RWPE2 (cell line): Measurements from ENCODE around the gene DENND1C.

ENCODE experiments used
- ATAC-seq: fragments of 200-7000 bp; cut with Tn5 transposase; 3 replicates; pipeline ENCODE4 v1.9.1; 2021; ENCODE audit warnings: low read depth
- DNase-seq: peaks from one replicate; pipeline ENCODE4 v3.0.0-alpha.2; 2020; ENCODE audit warnings: low spot score
- H3K27ac ChIP-seq: fragments of 450-650 bp; 2 replicates; pipeline ENCODE4 v1.5.1; 2017; ENCODE audit warnings: mild to moderate bottlenecking; ENCODE audit not compliant: poor library complexity, severe bottlenecking
- H3K27me3 ChIP-seq: fragments of 250-450 bp; sonication (Bioruptor Pico); 2 replicates; pipeline ENCODE4 v1.5.1; 2021; ENCODE audit warnings: mild to moderate bottlenecking, moderate library complexity; ENCODE audit not compliant: insufficient read depth, poor library complexity, severe bottlenecking
- H3K36me3 ChIP-seq: fragments of 250-450 bp; sonication (Bioruptor Pico); 2 replicates; pipeline ENCODE4 v1.5.1; 2020; ENCODE audit warnings: low read depth, mild to moderate bottlenecking, moderate library complexity
- H3K4me1 ChIP-seq: fragments of 250-450 bp; sonication (Bioruptor Pico); 2 replicates; pipeline ENCODE4 v1.5.1; 2021; ENCODE audit warnings: mild to moderate bottlenecking, moderate library complexity; ENCODE audit not compliant: insufficient read depth, poor library complexity, severe bottlenecking
- H3K4me3 ChIP-seq: fragments of 250-450 bp; sonication (Bioruptor Pico); 2 replicates; pipeline ENCODE4 v1.5.1; 2021; ENCODE audit warnings: mild to moderate bottlenecking, moderate library complexity; ENCODE audit not compliant: severe bottlenecking
- H3K9me3 ChIP-seq: fragments of 250-450 bp; sonication (Bioruptor Pico); 2 replicates; pipeline ENCODE4 v1.5.1; 2021; ENCODE audit warnings: mild to moderate bottlenecking, moderate library complexity; ENCODE audit not compliant: severe bottlenecking
- TF ChIP-seq, protein P1 (sequence below): fragments of 450-650 bp; IDR thresholded peaks from one replicate; pipeline ENCODE4 v1.5.1; 2017; ENCODE audit warnings: mild to moderate bottlenecking, moderate library complexity; ENCODE audit not compliant: poor library complexity, severe bottlenecking

Gene DENND1C

DNA sequence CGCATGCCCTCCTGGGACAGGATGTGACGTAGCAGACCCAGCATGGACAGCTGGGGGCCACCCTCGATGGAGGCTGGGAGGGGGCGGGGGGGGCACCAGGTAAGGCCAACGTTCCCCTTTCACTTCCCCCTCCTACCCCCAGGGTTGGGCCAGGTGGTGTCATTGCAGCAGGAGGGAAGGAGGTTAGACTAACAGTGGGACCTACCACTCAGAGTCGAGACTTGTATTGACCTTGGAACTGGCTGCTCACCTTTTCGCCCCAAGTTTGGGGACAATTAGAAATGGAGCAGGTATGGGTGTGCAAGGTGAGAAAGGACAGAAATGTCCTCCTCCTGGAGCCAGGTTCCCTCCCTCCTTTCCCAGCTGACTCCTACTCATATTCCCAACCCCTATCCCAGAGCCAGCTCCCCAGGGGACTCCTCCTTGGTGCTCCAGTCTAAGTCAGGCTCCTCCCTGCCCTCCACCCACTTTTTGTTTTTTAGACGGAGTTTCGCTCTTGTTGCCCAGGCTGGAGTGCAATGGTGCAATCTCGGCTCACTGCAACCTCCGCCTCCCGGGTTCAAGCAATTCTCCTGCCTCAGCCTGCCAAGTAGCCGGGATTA lies 39.4 kb downstream of the DENND1C start:
- Histone ChIP-seq H3K36me3 (no peaks in the 10 kb centered on the region), H3K9me3 (no peaks in the 10 kb centered on the region), H3K27me3 (no peaks in the 10 kb centered on the region), H3K27ac (no peak overlapping the region), H3K4me3 (no peak overlapping the region), H3K4me1 (no peaks in the 10 kb centered on the region)
- DNase-seq (no peak), ATAC-seq (no peak)
- TF ChIP-seq, protein P1, sequence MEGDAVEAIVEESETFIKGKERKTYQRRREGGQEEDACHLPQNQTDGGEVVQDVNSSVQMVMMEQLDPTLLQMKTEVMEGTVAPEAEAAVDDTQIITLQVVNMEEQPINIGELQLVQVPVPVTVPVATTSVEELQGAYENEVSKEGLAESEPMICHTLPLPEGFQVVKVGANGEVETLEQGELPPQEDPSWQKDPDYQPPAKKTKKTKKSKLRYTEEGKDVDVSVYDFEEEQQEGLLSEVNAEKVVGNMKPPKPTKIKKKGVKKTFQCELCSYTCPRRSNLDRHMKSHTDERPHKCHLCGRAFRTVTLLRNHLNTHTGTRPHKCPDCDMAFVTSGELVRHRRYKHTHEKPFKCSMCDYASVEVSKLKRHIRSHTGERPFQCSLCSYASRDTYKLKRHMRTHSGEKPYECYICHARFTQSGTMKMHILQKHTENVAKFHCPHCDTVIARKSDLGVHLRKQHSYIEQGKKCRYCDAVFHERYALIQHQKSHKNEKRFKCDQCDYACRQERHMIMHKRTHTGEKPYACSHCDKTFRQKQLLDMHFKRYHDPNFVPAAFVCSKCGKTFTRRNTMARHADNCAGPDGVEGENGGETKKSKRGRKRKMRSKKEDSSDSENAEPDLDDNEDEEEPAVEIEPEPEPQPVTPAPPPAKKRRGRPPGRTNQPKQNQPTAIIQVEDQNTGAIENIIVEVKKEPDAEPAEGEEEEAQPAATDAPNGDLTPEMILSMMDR: no peak

DNA sequence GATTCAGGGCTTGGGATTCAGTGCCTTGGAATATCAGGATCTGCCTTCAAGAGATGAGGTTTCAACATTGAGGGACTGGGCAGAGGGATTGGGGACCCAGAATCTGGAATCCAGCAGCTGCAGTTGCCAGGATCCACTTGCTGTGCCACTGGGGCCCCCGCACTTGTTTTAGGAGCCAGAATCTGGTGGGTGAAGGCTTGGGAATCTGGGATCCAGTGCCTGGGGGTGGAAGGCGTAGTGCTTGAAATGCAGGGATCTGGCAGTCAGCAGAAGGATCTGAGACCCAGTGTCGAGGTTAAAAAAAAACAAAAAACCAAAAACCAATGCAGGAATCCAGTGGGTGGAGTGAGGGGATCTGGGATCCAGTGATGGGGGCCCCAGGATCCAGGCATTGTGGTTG lies 40.7 kb downstream of the DENND1C start:
- ATAC-seq (no peak), DNase-seq (no peak)
- H3K4me1 ChIP-seq: no peaks in the 10 kb centered on the region
- TF ChIP-seq, protein P1: no peak
- H3K27me3 ChIP-seq: no peaks in the 10 kb centered on the region
- no peak overlapping the region for H3K4me3 ChIP-seq
- no peaks in the 10 kb centered on the region for H3K36me3 ChIP-seq
- H3K27ac ChIP-seq: no peak overlapping the region
- H3K9me3 ChIP-seq: no peaks in the 10 kb centered on the region

DNA sequence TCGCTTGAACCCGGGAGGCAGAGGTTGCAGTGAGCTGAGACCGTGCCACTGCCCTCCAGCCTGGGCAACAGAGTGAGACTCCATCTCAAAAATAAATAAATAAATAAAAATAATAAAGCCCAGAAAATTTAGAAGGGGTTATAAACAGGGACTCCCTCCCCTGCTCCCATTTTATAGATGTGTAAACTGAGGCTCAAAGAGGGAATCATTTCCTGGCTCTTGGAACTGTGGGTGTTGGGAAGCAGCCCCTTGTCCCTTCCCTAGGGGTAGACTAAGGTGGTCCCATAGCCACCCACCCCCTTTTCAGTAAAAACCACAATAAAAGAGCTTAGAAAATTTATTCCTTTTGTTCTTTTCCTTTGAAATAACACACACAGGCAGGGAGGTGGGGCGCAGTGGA lies 41.8 kb downstream of the DENND1C start:
- TF ChIP-seq, protein P1: no peak
- no peak for ATAC-seq

DNA sequence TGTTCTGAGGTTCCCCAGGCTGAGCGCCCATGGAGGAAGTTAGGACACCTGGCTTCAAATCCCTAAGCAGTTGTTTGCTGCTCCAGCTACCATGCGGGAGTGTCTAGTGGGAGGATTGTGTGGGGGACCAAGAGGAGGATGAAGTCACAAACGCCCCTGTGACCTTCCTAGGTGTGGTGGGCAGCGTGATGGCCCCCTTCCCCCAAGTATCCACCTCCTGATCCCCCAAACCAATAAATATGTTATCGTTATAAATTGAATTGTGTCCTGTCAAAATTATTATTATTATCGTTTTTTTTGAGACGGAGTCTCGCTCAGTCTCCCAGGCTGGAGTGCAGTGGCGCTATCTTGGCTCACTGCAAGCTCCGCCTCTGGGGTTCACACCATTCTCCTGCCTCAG lies 47.9 kb downstream of the DENND1C start, which contains the start of gene SLC25A41:
TSS of gene SLC25A41 (minus strand) at position 101 of the 400 bp plus-strand sequence. CDS start at position 31, 70 bp downstream.
- Histone ChIP-seq H3K27ac (no peak within 1 kb of the TSS), H3K9me3 (no peaks in the 10 kb centered on the region), H3K4me3 (no peak within 1 kb of the TSS), H3K27me3 (no peaks in the 10 kb centered on the region), H3K36me3 (no peaks in the 10 kb centered on the region), H3K4me1 (no peaks in the 10 kb centered on the region)
- DNase-seq (no peak), ATAC-seq (no peak)
- TF ChIP-seq, protein P1: no peak

More for the DNA sequence above, 41.8 kb downstream of the DENND1C start:
- DNase-seq: no peak
- no peaks in the 10 kb centered on the region for H3K4me1 ChIP-seq
- no peaks in the 10 kb centered on the region for H3K9me3 ChIP-seq
- no peak overlapping the region for H3K4me3 ChIP-seq
- no peaks in the 10 kb centered on the region for H3K27me3 ChIP-seq
- H3K36me3 ChIP-seq: no peaks in the 10 kb centered on the region
- no peak overlapping the region for H3K27ac ChIP-seq

DNA sequence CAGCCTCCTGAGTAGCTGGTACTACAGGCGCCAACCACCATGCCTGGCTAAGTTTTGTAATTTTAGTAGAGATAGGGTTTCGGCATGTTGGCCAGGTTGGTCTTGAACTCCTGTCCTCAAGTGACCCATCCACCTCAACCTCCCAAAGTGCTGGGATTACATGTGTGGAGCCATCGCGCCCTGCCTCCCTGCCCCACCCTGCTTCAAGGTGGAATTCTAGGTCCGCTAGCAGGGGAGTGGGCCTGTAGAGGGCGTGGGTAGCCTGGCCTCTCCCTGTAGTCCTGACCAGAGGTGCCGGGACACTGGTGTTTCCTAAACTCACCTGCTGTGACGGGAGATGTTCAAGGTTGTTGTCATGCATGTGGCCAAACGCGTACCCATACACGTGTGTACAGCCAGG lies 48.4 kb downstream of the DENND1C start:
- no peak for ATAC-seq
- DNase-seq: no peak
- H3K36me3 ChIP-seq: no peaks in the 10 kb centered on the region
- no peak overlapping the region for H3K4me3 ChIP-seq
- H3K9me3 ChIP-seq: no peaks in the 10 kb centered on the region
- H3K27me3 ChIP-seq: no peaks in the 10 kb centered on the region
- H3K4me1 ChIP-seq: no peaks in the 10 kb centered on the region
- H3K27ac ChIP-seq: no peak overlapping the region
- TF ChIP-seq, protein P1: no peak
